ENCODE data around the gene MACROD2.

The MACROD2 gene

DNA sequence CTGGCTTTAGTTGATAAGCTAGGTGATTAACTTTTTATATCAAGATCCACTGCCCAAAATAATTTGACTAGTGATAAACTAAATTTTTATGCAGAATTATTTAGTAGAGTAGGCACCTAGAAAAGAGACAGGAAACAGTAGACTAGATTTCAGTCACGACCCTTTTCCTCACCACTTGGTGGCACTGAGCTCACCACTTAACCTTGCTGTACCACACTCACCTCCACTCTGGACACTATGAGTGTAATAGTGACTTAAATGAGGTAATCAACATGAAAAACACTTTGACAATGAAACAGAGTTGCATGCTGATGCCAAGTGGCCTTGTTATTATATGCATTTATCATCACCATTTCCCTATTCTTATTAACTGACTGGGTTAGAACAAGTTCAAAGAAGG is 1847.6 kb downstream of the MACROD2 start:
- no peak for TF ChIP-seq ZFX (IDR thresholded peaks at IDR 0.05; ENCODE audit: borderline replicate concordance)
- TF ChIP-seq, protein P1, sequence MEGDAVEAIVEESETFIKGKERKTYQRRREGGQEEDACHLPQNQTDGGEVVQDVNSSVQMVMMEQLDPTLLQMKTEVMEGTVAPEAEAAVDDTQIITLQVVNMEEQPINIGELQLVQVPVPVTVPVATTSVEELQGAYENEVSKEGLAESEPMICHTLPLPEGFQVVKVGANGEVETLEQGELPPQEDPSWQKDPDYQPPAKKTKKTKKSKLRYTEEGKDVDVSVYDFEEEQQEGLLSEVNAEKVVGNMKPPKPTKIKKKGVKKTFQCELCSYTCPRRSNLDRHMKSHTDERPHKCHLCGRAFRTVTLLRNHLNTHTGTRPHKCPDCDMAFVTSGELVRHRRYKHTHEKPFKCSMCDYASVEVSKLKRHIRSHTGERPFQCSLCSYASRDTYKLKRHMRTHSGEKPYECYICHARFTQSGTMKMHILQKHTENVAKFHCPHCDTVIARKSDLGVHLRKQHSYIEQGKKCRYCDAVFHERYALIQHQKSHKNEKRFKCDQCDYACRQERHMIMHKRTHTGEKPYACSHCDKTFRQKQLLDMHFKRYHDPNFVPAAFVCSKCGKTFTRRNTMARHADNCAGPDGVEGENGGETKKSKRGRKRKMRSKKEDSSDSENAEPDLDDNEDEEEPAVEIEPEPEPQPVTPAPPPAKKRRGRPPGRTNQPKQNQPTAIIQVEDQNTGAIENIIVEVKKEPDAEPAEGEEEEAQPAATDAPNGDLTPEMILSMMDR (IDR thresholded peaks at IDR 0.05): no peak
- no peak overlapping the region for H3K27ac ChIP-seq

DNA sequence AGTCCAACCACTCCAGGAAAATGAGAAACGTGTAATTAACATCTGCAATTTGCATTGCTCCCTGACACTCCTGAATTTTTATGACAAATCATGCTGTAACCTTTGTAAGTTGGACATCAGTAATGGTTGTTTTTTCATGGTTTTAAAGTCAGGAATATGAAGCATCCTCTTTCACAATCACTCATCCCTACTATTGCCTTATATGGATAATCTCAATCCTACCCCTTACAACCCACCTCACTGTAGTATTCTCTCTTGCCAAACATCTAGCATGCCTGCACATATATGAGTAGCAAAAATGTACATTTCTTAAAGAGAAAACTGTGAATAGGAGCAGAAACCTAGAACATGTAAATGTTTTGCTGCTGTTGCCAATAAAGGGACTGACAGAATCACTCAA is 1848.5 kb downstream of the MACROD2 start:
- TF ChIP-seq, protein P1 (IDR thresholded peaks at IDR 0.05): no peak
- no peak for TF ChIP-seq ZFX (IDR thresholded peaks at IDR 0.05; ENCODE audit: borderline replicate concordance)
- H3K27ac ChIP-seq: no peak overlapping the region

DNA sequence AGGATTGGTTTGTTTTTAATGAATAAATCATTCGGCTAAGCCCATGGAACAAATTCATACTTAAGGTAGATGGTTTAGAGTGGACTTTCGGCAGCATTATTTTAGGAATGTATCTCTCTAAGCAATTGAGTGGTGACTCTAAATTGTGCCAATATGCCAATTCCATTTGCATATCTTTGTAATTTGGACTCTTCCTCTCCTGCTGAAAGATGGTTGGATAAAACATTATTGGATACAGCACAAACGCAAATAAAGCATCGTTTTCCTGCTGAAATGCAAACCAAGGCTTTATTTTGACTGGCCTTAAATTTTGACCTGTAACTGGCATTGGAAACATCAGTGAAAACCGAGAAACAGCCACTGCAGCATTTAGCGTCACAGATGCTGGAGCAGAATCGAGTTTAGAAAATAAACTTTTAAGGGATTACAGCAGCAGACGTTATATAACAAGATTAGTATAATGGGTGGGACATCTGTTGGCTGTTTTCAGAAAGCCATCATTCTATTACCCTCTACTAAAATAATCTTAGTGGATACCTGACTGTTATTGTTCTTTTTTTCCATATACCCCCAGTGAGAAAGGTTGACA is 1852.0 kb downstream of the MACROD2 start:
- no peak for TF ChIP-seq ZFX (IDR thresholded peaks at IDR 0.05; ENCODE audit: borderline replicate concordance)
- TF ChIP-seq, protein P1 (IDR thresholded peaks at IDR 0.05): no peak
- H3K27ac ChIP-seq: no peak overlapping the region

DNA sequence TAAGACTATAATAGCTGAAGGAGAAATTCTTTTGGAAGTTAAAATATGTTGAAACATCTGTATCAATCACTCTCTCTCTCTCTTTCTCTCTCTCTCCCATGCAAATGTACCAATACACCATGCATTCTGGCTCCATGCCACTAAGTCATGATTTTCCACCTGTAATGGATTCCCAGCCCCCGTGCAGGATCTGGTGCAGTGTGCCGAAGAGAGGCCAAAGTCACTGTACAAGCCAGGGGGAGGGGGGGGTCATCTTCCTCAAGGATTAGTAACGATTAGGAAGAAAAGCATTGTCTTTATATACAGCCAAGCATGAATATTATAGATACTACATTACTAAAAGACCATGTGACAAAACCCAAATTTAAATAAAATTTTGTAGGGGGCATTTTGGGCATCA is 1852.8 kb downstream of the MACROD2 start:
- no peak overlapping the region for H3K27ac ChIP-seq
- no peak for TF ChIP-seq ZFX (IDR thresholded peaks at IDR 0.05; ENCODE audit: borderline replicate concordance)
- TF ChIP-seq, protein P1 (IDR thresholded peaks at IDR 0.05): no peak

DNA sequence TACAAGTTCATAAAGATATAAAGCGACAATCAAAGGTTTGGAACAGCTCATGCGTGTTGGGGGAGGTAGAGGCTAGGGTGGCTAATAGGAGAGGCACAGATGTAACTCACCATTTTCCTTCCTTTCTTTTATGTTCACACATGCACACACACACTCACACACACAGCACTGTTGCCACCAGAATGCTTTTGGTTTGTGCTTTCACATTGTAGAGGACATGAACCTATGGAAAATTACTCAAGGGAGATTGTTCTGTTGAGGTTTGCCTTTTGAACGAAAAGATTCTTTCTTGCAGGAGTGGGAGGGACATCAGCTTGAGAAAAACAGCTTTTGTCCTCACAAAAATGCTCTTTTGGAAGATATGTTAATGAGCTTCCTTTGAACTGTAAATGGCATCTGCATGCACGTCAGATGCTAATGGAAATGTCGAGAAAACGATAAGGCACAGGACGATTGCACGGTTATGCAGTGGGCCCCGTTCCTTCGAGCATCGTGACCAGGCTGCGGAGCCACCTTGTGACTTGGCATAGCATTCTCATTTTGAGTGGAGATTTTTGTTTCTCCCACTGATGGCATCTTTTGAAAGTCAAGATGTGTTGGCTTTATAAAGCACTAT is 1853.8 kb downstream of the MACROD2 start:
- H3K27ac ChIP-seq: no peak overlapping the region
- TF ChIP-seq ZFX (IDR thresholded peaks at IDR 0.05; ENCODE audit: borderline replicate concordance): no peak
- TF ChIP-seq, protein P1 (IDR thresholded peaks at IDR 0.05): no peak

DNA sequence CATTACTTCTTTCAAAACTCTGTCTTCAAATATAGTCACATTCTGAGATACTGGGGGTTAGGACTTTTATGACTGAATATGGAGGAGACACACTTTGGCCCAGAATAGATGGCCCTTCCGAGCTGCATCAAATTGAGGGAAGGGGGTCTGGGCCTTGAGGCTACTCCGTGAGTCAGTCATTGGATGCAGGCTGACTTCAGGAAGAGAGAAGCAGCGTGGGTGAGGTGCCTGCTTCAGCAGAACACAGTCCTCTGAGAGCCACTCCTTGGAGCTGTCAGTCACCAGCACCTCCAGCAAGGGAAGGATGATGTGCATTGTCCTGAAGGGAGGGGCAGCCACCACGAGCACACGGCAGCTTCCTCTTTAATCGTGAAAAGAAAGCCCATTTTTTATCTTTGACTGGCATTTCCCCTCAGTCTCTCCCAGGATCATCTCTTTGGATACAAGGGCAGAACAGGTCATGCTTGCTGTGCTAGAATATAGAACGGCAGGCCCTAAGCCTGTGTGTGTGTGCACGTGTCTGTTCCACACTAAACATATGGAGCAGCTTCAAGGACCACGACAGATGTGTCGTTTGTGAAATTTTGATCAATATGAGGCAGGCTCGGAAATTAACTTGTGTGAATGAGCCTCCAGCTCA is 1856.4 kb downstream of the MACROD2 start:
- TF ChIP-seq, protein P1 (IDR thresholded peaks at IDR 0.05): no peak
- TF ChIP-seq ZFX (IDR thresholded peaks at IDR 0.05; ENCODE audit: borderline replicate concordance): no peak
- no peak overlapping the region for H3K27ac ChIP-seq

DNA sequence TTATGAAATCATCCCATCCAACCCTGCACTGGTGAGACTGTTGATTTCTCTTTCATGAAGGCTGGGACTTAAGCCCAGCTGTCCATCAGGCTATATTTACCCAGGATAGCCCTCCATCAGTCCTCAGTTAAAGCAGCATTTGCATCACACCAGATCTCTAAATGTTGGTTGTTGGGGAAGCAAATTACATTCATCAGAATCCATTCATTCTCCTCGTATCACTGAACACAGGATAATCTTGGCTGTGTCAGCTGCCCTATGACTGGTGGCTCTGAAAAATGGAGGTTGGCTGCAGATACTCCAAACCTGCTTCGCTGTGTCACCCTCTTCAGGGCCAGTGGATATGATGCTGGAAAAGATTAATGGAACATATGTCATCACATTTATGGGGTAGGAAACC is 1859.6 kb downstream of the MACROD2 start:
- H3K27ac ChIP-seq: no peak overlapping the region
- TF ChIP-seq, protein P1 (IDR thresholded peaks at IDR 0.05): no peak
- TF ChIP-seq ZFX (IDR thresholded peaks at IDR 0.05; ENCODE audit: borderline replicate concordance): no peak
